Neuronal stem cell (in vitro differentiated cells): ENCODE measurements around the gene GAS7.

Experiments used
- DNase-seq: peaks from one replicate; pipeline ENCODE4 v3.0.0-alpha.2; 2013; ENCODE audit warnings: low spot score
- H2AFZ ChIP-seq: one replicate; pipeline ENCODE4 v1.6.1; 2013; ENCODE audit warnings: mild to moderate bottlenecking, low read length, inconsistent platforms
- H2AK5ac ChIP-seq: 2 replicates; pipeline ENCODE4 v1.6.1; 2013; ENCODE audit warnings: low read depth, mild to moderate bottlenecking, inconsistent platforms, low read length, moderate library complexity, mixed read lengths
- H2BK120ac ChIP-seq: 2 replicates; pipeline ENCODE4 v1.6.1; 2013; ENCODE audit warnings: low read depth, mild to moderate bottlenecking, inconsistent platforms, low read length, moderate library complexity, mixed read lengths
- H2BK12ac ChIP-seq: one replicate; pipeline ENCODE4 v1.6.1; 2013; ENCODE audit warnings: low read length, inconsistent platforms
- H2BK15ac ChIP-seq: 2 replicates; pipeline ENCODE4 v1.6.1; 2013; ENCODE audit warnings: mild to moderate bottlenecking, low read length, inconsistent platforms, mixed read lengths
- H2BK5ac ChIP-seq: one replicate; pipeline ENCODE4 v1.6.1; 2013; ENCODE audit warnings: inconsistent platforms, mild to moderate bottlenecking, low read length, moderate library complexity
- H3K14ac ChIP-seq: one replicate; pipeline ENCODE4 v1.6.1; 2013; ENCODE audit warnings: low read length, inconsistent platforms
- H3K18ac ChIP-seq: 2 replicates; pipeline ENCODE4 v1.6.1; 2013; ENCODE audit warnings: low read length, inconsistent platforms
- H3K23ac ChIP-seq: 2 replicates; pipeline ENCODE4 v1.6.1; 2013; ENCODE audit warnings: low read depth, mild to moderate bottlenecking, mixed read lengths, low read length, inconsistent platforms; ENCODE audit not compliant: poor library complexity
- H3K27ac ChIP-seq: replicated peaks from 3 replicates; pipeline ENCODE4 v1.5.1; 2013; ENCODE audit warnings: low read length, inconsistent platforms
- H3K27me3 ChIP-seq, 3 experiments: 2 replicates each; pipeline ENCODE4 v1.6.1; 2013; ENCODE audit warnings: low read length in 3 of 3, mild to moderate bottlenecking in 2 of 3, inconsistent platforms in 1 of 3, low read depth in 1 of 3, mixed read lengths in 1 of 3, moderate library complexity in 1 of 3; ENCODE audit not compliant: control insufficient read depth in 3 of 3, insufficient read depth in 3 of 3
- H3K36me3 ChIP-seq, 2 donors: replicated peaks in 1 of 2; 2 replicates each; pipeline ENCODE4 v1.6.1; 2013; ENCODE audit warnings: low read length in 2 of 2; ENCODE audit not compliant: control insufficient read depth in 2 of 2, insufficient read depth in 2 of 2
- H3K4ac ChIP-seq: 2 replicates; pipeline ENCODE4 v1.6.1; 2013; ENCODE audit warnings: inconsistent platforms, mild to moderate bottlenecking, low read length, moderate library complexity
- H3K4me1 ChIP-seq, 2 donors: 1 replicate in 1 of 2; 2 replicates in 1 of 2; pipeline ENCODE4 v1.6.1; 2013; ENCODE audit warnings: low read length in 2 of 2, low read depth in 1 of 2; ENCODE audit not compliant: control insufficient read depth in 2 of 2, insufficient read depth in 1 of 2
- H3K4me2 ChIP-seq: one replicate; pipeline ENCODE4 v1.6.1; 2013; ENCODE audit warnings: mild to moderate bottlenecking, low read length, inconsistent platforms; ENCODE audit not compliant: insufficient read depth, poor library complexity, severe bottlenecking
- H3K4me3 ChIP-seq, 2 donors: 2 replicates each; pipeline ENCODE4 v1.5.1; 2013; ENCODE audit warnings: low read length in 2 of 2, mild to moderate bottlenecking in 2 of 2, inconsistent platforms in 1 of 2, moderate library complexity in 1 of 2
- H3K79me1 ChIP-seq: one replicate; pipeline ENCODE4 v1.6.1; 2013; ENCODE audit warnings: low read depth, mild to moderate bottlenecking, inconsistent platforms, low read length, moderate library complexity
- H3K9ac ChIP-seq: one replicate; pipeline ENCODE4 v1.6.1; 2013; ENCODE audit warnings: mild to moderate bottlenecking, low read depth, low read length, inconsistent platforms; ENCODE audit not compliant: poor library complexity
- H3K9me3 ChIP-seq, 2 donors: replicated peaks in 1 of 2; 2 replicates each; pipeline versions ENCODE3 to v1.6.1; 2013; ENCODE audit warnings: low read length in 2 of 2, mild to moderate bottlenecking in 2 of 2, inconsistent platforms in 1 of 2, low read depth in 1 of 2, mixed read lengths in 1 of 2, moderate library complexity in 1 of 2; ENCODE audit not compliant: control insufficient read depth in 2 of 2, insufficient read depth in 1 of 2
- H4K8ac ChIP-seq: one replicate; pipeline ENCODE4 v1.6.1; 2013; ENCODE audit warnings: low read depth, mild to moderate bottlenecking, inconsistent platforms, low read length, moderate library complexity
- H4K91ac ChIP-seq: one replicate; pipeline ENCODE4 v1.6.1; 2013; ENCODE audit warnings: low read length, low read depth, mild to moderate bottlenecking, inconsistent platforms; ENCODE audit not compliant: poor library complexity
- WGBS, 2 donors: extraction: QIAGEN DNeasy Blood & Tissue Kit; methylation state at CpG; one replicate each; pipeline ENCODE4 v1.1.7; 2013; ENCODE audit warnings: missing lambda C conversion rate in 2 of 2, mixed read lengths in 1 of 2; ENCODE audit not compliant: insufficient read length in 2 of 2, insufficient replicate concordance in 1 of 2; ENCODE audit errors: extremely low coverage in 2 of 2; 5-methylcytosine and 5-hydroxymethylcytosine counted together

GAS7 gene

DNA sequence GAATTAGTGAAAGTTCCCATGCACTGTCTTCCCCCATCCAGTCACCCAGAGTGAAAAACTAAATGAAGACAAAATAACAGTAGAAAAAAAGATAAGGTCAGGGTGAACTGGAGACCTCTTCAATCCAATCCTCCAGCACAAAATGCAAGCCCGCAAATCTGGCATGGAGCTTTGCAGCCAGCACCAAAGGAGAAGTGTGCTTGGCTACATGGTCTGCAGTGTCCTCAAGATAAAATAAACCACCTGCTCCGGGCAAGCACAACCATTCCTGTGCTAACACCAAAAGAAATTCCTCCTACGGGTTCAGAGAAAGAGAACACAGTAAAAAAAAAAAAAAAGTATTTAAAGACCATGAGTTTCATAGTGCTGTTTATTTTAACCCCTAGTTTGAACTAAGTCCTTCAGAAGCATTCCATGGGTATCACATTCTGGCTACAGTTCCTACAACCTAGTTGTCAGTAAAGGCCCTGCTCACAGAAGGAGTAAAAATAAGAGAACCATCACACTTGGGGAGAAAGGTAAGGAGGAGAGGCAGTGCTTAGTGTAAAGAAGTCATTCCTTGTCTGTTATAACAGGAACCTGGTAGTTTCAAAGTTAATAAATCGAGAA, 109.1 kb downstream of the GAS7 start:
- no CpG with 5 or more reads among the region's 4 CpGs for WGBS, 2 donors
- H3K4me1 ChIP-seq = peaks cover 0 to 8% of the 10 kb centered on the region in 2 donors

DNA sequence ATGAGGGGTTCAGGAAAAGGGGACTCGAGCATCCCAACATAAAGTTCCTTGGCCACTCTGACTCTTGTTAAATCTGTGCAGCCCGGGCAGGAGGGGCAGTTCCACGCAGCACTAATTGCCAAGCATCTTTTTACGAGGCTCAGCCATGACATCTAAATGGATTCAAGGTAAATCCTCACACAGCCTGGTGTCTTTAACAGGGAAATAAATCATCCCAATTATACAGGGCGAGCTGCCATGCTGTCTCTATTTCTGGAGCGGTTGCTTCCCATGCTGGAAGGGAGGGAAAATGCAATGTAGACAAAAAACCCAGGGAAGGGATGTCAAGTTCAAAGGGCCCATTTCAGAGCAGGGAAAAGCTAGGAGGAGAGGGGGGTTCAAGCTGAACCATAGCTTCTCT, 110.0 kb downstream of the GAS7 start:
- no peak for DNase-seq
- no peaks in the 10 kb centered on the region for H3K79me1 ChIP-seq
- H4K8ac ChIP-seq = no peak overlapping the region
- no peak overlapping the region for H2BK120ac ChIP-seq
- no peak overlapping the region for H2BK15ac ChIP-seq
- H3K4me1 ChIP-seq = peaks cover 0 to 8% of the 10 kb centered on the region in 2 donors
- H3K27ac ChIP-seq = no peak overlapping the region
- WGBS, 2 donors = no CpG with 5 or more reads among the region's 6 CpGs
- no peak overlapping the region for H3K23ac ChIP-seq
- no peak overlapping the region for H3K14ac ChIP-seq
- peaks cover 0 to 3% of the 10 kb centered on the region in 2 donors for H3K9me3 ChIP-seq
- H3K4ac ChIP-seq = no peak overlapping the region
- no peak overlapping the region for H3K18ac ChIP-seq
- H3K4me3 ChIP-seq = no peak overlapping the region
- no peak overlapping the region for H3K4me2 ChIP-seq
- no peak overlapping the region for H4K91ac ChIP-seq
- no peak overlapping the region for H2BK5ac ChIP-seq
- no peak overlapping the region for H2BK12ac ChIP-seq
- H2AK5ac ChIP-seq = no peak overlapping the region
- no peak overlapping the region for H3K9ac ChIP-seq
- H2AFZ ChIP-seq = no peak overlapping the region
- H3K36me3 ChIP-seq = no peaks in the 10 kb centered on the region
- H3K27me3 ChIP-seq = no peaks in the 10 kb centered on the region

More for the DNA sequence above, 109.1 kb downstream of the GAS7 start:
- Histone ChIP-seq H3K9ac (no peak overlapping the region), H3K36me3 (no peaks in the 10 kb centered on the region), H3K18ac (no peak overlapping the region), H2BK5ac (no peak overlapping the region), H2BK120ac (no peak overlapping the region), H3K79me1 (no peaks in the 10 kb centered on the region), H2BK15ac (no peak overlapping the region), H3K27me3 (no peaks in the 10 kb centered on the region), H4K91ac (no peak overlapping the region), H3K14ac (no peak overlapping the region), H3K4ac (no peak overlapping the region), H4K8ac (no peak overlapping the region), H2AFZ (no peak overlapping the region), H3K4me3 (no peak overlapping the region), H3K4me2 (no peak overlapping the region), H3K23ac (no peak overlapping the region), H2AK5ac (no peak overlapping the region), H2BK12ac (no peak overlapping the region), H3K27ac (no peak overlapping the region), H3K9me3 (no peaks in the 10 kb centered on the region)
- no peak for DNase-seq

DNA sequence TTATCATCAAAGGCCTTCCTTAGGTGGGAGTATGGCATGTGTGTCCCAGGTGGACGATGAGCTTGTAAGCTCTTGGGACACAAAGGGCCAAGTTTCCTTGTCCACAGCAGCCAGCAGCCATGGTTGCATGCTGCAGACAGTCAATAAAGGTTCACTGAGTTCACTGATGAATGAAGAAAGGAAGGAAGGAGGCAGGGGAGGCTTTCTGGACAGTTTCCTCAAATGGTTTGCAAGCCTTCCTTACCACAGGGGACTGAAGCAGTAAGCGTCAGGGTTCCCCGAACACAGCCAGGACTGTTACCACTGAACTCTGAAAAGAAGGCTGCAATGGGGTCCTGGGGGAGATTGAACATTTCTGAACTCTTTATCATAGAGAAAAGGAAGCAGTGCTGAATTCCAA, 111.1 kb downstream of the GAS7 start:
- Histone ChIP-seq H3K9me3 (peaks cover 0 to 5% of the 10 kb centered on the region in 2 donors), H3K4me2 (no peak overlapping the region), H3K14ac (no peak overlapping the region), H2AFZ (no peak overlapping the region), H3K27me3 (no peaks in the 10 kb centered on the region), H3K79me1 (no peaks in the 10 kb centered on the region), H4K8ac (no peak overlapping the region), H3K9ac (no peak overlapping the region), H3K27ac (no peak overlapping the region), H3K4ac (no peak overlapping the region), H2AK5ac (no peak overlapping the region), H3K4me3 (no peak overlapping the region), H2BK120ac (no peak overlapping the region), H3K36me3 (no peaks in the 10 kb centered on the region), H3K18ac (no peak overlapping the region), H3K23ac (no peak overlapping the region), H4K91ac (no peak overlapping the region), H3K4me1 (peaks cover 0 to 8% of the 10 kb centered on the region in 2 donors), H2BK12ac (no peak overlapping the region), H2BK15ac (no peak overlapping the region), H2BK5ac (no peak overlapping the region)
- no CpG with 5 or more reads among the region's 3 CpGs for WGBS, 2 donors
- DNase-seq = no peak

DNA sequence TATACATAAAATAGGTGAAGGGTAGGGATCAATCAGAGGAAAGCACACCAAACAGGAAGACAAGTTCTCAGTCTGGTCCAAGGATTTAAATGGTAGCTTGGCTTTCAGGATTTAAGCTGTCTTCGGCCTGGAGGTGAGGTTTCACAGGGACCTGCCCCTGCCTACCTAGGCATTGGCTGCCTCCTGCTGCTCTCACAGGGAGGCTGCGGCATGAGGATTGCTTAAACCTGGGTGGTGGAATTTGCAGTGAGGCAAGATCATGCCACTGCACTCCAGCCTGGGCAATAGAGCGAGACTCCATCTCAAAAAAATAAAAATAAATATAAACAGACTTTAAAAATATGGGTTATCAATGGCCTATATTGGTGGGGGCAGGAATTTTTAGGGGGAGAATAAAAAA, 114.5 kb downstream of the GAS7 start:
- WGBS, 2 donors = no CpG with 5 or more reads among the region's 3 CpGs
- H4K8ac ChIP-seq = no peak overlapping the region

More for the DNA sequence above, 114.5 kb downstream of the GAS7 start:
- no peak overlapping the region for H3K4me2 ChIP-seq
- H2AFZ ChIP-seq = no peak overlapping the region
- no peaks in the 10 kb centered on the region for H3K79me1 ChIP-seq
- H3K4me1 ChIP-seq = peaks cover 0 to 8% of the 10 kb centered on the region in 2 donors
- no peak overlapping the region for H2BK120ac ChIP-seq
- H2BK15ac ChIP-seq = no peak overlapping the region
- H3K27ac ChIP-seq = no peak overlapping the region
- H3K36me3 ChIP-seq = no peaks in the 10 kb centered on the region
- no peak overlapping the region for H3K23ac ChIP-seq
- H2BK5ac ChIP-seq = no peak overlapping the region
- H3K14ac ChIP-seq = no peak overlapping the region
- no peak overlapping the region for H4K91ac ChIP-seq
- H2BK12ac ChIP-seq = no peak overlapping the region
- no peak for DNase-seq
- no peak overlapping the region for H3K4me3 ChIP-seq
- H3K9ac ChIP-seq = no peak overlapping the region
- no peak overlapping the region for H3K18ac ChIP-seq
- peaks cover 0 to 5% of the 10 kb centered on the region in 2 donors for H3K9me3 ChIP-seq
- H3K4ac ChIP-seq = no peak overlapping the region
- H2AK5ac ChIP-seq = no peak overlapping the region
- H3K27me3 ChIP-seq = no peaks in the 10 kb centered on the region
